ENCODE data around the gene CATSPER2. TPM values are rescaled to one million over a fixed set of nuclear protein-coding genes. Genes with fewer than 3 reads are reported as not detected.
"Not testable (repeated sequence)": the region's sequence is repeated elsewhere in the genome, so short reads cannot be mapped to it uniquely, and the experiment has no call there.

CATSPER2 gene
- 10 to 100 TPM; 10.3 to 13.6 TPM for total RNA-seq

- peak; percentile 66 to 79 for ATAC-seq
- Mint-ChIP-seq H3K27me3 (no peaks in the 10 kb centered on the region), H3K9me3 (no peaks in the 10 kb centered on the region), H3K4me1 (ENCODE audit: low read depth in 2 of 2) (no peaks in the 10 kb centered on the region), H3K4me3 (no peak within 1 kb of the TSS), H3K36me3 (no peaks in the 10 kb centered on the region), H3K27ac (no peak within 1 kb of the TSS)
- DNase-seq (ENCODE audit: low spot score) = no peak
Measured at GRCh38 chr15:43648649-43649429, at the start of gene CATSPER2. CATSPER2 (minus strand) TSS chr15:43648844; CDS start chr15:43648061, 783 bp downstream.

GRCh38 chr15:43693148-43694022 lies 44.7 kb upstream of the CATSPER2 start, which contains the start of gene CKMT1A:
CKMT1A (plus strand) TSS chr15:43693859; CDS start chr15:43694051, 192 bp downstream.
- peaks cover 13 to 20% of the 10 kb centered on the region in 2 donors for H3K27me3 Mint-ChIP-seq
- not testable (repeated sequence) for H3K36me3 Mint-ChIP-seq; DNase-seq (ENCODE audit: low spot score); H3K27ac Mint-ChIP-seq; ATAC-seq; H3K9me3 Mint-ChIP-seq; H3K4me1 Mint-ChIP-seq (ENCODE audit: low read depth in 2 of 2); H3K4me3 Mint-ChIP-seq

GRCh38 chr15:43692679-43693078 lies 44.0 kb upstream of the CATSPER2 start:
- H3K27ac Mint-ChIP-seq; H3K9me3 Mint-ChIP-seq; DNase-seq (ENCODE audit: low spot score); H3K4me3 Mint-ChIP-seq; H3K4me1 Mint-ChIP-seq (ENCODE audit: low read depth in 2 of 2); ATAC-seq; H3K36me3 Mint-ChIP-seq: not testable (repeated sequence)
- peaks cover 12 to 17% of the 10 kb centered on the region in 2 donors for H3K27me3 Mint-ChIP-seq

- not testable (repeated sequence) for H3K9me3 Mint-ChIP-seq; H3K36me3 Mint-ChIP-seq; H3K4me1 Mint-ChIP-seq (ENCODE audit: low read depth in 2 of 2); H3K27me3 Mint-ChIP-seq; DNase-seq (ENCODE audit: low spot score); H3K27ac Mint-ChIP-seq; H3K4me3 Mint-ChIP-seq
- ATAC-seq = peak; percentile 99 to 100
Measured at GRCh38 chr15:43689604-43690301, 41.1 kb upstream of the CATSPER2 start.

GRCh38 chr15:43674175-43674574 lies 25.5 kb upstream of the CATSPER2 start:
- not testable (repeated sequence) for H3K36me3 Mint-ChIP-seq; H3K9me3 Mint-ChIP-seq; H3K4me3 Mint-ChIP-seq; ATAC-seq; H3K27ac Mint-ChIP-seq; H3K27me3 Mint-ChIP-seq; H3K4me1 Mint-ChIP-seq (ENCODE audit: low read depth in 2 of 2); DNase-seq (ENCODE audit: low spot score)

DNA sequence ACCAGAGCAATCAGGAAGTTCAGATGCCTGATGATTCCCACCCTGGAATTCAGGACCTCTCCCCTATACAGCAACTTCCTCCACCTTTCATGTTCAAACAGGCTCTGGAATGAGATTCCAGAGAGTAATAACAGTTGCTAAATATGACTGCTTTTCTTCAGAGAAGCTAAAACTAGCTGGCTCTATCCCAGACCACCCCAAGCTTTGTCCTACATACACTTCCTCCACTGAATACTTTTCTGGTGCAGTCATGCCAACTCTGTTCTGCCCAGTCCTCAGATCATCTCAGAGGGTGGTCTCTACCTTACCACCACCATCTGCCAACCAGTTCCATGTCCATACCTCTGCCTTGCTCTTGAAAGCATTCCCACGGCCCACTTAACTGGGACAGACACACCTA lies 17.5 kb upstream of the CATSPER2 start:
- H3K4me3 Mint-ChIP-seq; H3K4me1 Mint-ChIP-seq (ENCODE audit: low read depth in 2 of 2); H3K9me3 Mint-ChIP-seq; DNase-seq (ENCODE audit: low spot score); H3K27ac Mint-ChIP-seq; H3K27me3 Mint-ChIP-seq; H3K36me3 Mint-ChIP-seq; ATAC-seq: not testable (repeated sequence)

DNA sequence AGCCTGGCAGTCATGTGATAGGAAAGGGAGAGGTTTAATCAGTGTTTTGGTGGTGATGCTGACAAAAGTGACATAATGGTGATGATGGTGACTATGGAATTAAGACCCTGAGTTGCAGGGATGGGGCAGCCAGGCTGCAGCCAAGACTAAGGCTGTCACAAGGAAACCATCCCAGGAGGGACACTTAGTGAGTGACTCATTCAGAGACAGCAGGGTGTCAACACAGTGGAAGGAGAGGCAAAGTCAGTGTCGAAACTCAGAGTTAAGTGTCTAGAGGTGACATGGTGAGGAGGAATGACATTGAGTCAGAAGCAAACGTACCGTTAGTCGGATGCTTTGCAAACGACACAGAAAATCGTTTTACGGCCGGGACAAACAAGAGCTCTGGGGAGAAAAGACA lies 14.7 kb upstream of the CATSPER2 start:
- not testable (repeated sequence) for H3K27ac Mint-ChIP-seq; DNase-seq (ENCODE audit: low spot score); H3K4me1 Mint-ChIP-seq (ENCODE audit: low read depth in 2 of 2); H3K4me3 Mint-ChIP-seq; H3K36me3 Mint-ChIP-seq; H3K27me3 Mint-ChIP-seq; H3K9me3 Mint-ChIP-seq
- peak in 1 of 2 donors; percentile 57 for ATAC-seq

GRCh38 chr15:43662293-43662692 lies 13.6 kb upstream of the CATSPER2 start:
- H3K36me3 Mint-ChIP-seq; H3K27me3 Mint-ChIP-seq; ATAC-seq; H3K4me3 Mint-ChIP-seq; H3K27ac Mint-ChIP-seq; DNase-seq (ENCODE audit: low spot score); H3K9me3 Mint-ChIP-seq; H3K4me1 Mint-ChIP-seq (ENCODE audit: low read depth in 2 of 2): not testable (repeated sequence)

- DNase-seq (ENCODE audit: low spot score); H3K27ac Mint-ChIP-seq; H3K4me3 Mint-ChIP-seq; H3K27me3 Mint-ChIP-seq; H3K9me3 Mint-ChIP-seq; ATAC-seq; H3K36me3 Mint-ChIP-seq; H3K4me1 Mint-ChIP-seq (ENCODE audit: low read depth in 2 of 2): not testable (repeated sequence)
Measured at GRCh38 chr15:43659727-43660126, 11.1 kb upstream of the CATSPER2 start.

DNA sequence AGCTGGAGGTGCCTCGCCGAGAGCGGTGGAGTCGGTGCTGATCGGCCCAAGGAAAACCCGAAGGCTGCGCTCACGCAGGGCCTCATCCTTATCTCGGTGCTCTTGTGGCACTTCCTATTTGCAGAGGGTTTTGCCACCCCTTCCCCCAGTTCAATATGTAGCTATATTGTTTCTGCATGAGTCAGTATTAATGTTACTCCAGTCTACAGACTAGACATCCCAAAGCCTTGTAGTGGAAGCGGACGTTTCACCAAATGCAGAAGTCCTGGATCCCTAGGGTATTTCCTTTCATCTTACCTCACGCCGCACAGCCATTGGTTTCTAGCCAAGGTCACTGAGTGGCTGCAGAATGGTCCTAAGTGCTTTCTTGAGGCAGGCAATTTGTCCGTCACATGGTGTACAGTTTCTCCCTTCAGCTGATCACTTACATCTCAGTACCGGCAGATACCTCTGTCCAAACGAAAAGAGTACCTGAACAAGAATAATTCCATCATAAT lies 834 bp upstream of the CATSPER2 start:
- H3K36me3 Mint-ChIP-seq; H3K4me3 Mint-ChIP-seq; H3K4me1 Mint-ChIP-seq (ENCODE audit: low read depth in 2 of 2); H3K9me3 Mint-ChIP-seq; H3K27me3 Mint-ChIP-seq; H3K27ac Mint-ChIP-seq; DNase-seq (ENCODE audit: low spot score): not testable (repeated sequence)
- peak in 1 of 2 donors; percentile 36 for ATAC-seq

DNA sequence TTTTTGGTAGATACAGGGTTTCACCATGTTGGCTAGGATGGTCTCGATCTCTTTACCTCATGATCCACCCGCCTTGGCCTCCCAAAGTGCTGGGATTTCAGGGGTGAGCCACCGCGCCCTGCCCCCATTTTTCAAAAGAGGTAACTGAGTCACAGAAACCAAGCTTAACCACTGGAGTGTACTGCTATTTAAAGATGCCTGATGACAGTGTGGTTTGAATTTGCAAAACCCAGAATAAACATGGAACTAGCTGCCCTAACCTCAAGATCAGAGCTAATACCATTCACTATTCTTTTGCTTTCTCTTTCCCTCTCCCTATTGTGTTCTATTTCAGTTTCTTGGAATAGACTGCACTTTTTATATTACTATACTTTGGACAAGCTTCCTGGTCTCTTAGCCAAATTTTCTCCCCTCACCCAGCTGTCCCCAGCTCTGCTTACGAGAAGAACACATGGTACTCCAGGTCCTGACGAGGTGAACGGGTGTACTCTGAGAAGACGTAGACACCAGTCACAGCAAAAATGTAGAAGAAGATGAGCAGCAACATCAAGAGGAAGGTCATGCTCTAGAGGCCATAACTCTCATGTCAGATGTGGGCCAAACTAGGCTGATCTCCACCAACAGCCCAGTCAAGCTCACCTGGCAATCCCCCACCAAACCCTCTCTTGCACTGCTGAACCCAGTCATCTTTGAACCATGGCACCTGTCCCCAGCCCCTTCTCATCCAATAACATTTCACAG lies 10.0 kb downstream of the CATSPER2 start:
- ATAC-seq; DNase-seq (ENCODE audit: low spot score): not testable (repeated sequence)

GRCh38 chr15:43626937-43627336 lies 21.7 kb downstream of the CATSPER2 start:
- not testable (repeated sequence) for DNase-seq (ENCODE audit: low spot score); H3K4me1 Mint-ChIP-seq (ENCODE audit: low read depth in 2 of 2); H3K36me3 Mint-ChIP-seq; H3K9me3 Mint-ChIP-seq; H3K27ac Mint-ChIP-seq; H3K27me3 Mint-ChIP-seq; H3K4me3 Mint-ChIP-seq; ATAC-seq

More for the DNA sequence above, 10.0 kb downstream of the CATSPER2 start:
- H3K4me1 Mint-ChIP-seq (ENCODE audit: low read depth in 2 of 2); H3K9me3 Mint-ChIP-seq; H3K27me3 Mint-ChIP-seq; H3K27ac Mint-ChIP-seq; H3K4me3 Mint-ChIP-seq; H3K36me3 Mint-ChIP-seq: not testable (repeated sequence)

- H3K9me3 Mint-ChIP-seq = no peaks in the 10 kb centered on the region
- H3K27ac Mint-ChIP-seq = no peak overlapping the region
- DNase-seq (ENCODE audit: low spot score) (no peak), ATAC-seq (no peak)
- no peaks in the 10 kb centered on the region for H3K36me3 Mint-ChIP-seq
- peaks cover 4 to 7% of the 10 kb centered on the region in 2 donors for H3K27me3 Mint-ChIP-seq
- H3K4me1 Mint-ChIP-seq (ENCODE audit: low read depth in 2 of 2) = no peaks in the 10 kb centered on the region
- H3K4me3 Mint-ChIP-seq = no peak overlapping the region
Measured at GRCh38 chr15:43625106-43625505, 23.5 kb downstream of the CATSPER2 start.
